Measurements from ENCODE around the gene DBNL. TPM values are rescaled to one million over a fixed set of nuclear protein-coding genes. Genes with fewer than 3 reads are reported as not detected.

DBNL gene
- total and polyA plus RNA-seq, 4 donors: 26.1 to 60.2 (median 41.5) TPM

DNA sequence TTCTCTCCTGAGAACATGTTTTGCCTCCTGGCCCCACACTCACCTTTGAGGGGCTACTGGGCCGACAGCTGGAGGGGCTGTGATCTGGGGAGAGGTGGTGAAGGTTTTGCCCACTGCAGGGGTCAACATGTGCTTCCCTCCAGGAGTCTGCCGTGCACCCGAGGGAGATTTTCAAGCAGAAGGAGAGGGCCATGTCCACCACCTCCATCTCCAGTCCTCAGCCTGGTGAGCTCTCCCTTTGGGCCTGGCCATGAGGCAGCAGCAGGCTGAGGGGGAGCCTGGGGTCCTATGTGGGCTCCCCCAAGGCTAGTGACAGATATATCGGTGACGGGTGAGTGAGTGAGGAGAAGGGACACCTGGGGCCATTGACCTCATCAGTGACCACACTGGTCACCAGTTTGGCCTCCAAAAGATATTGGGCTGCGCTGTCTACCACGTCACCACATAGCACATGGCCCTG lies 14.3 kb downstream of the DBNL start (continued):
- no peak for TF ChIP-seq EGR1 (IDR thresholded peaks at IDR 0.05; ENCODE audit: low read depth in 2 of 2)
- TF ChIP-seq HNF4G (IDR thresholded peaks at IDR 0.05): no peak
- TF ChIP-seq HNF4A (conservative IDR thresholded peaks at IDR 0.05): no peak
- TF ChIP-seq GABPA (IDR thresholded peaks at IDR 0.05 in 1 of 2, conservative IDR thresholded peaks at IDR 0.05 in 1 of 2): no peak
- no peak for TF ChIP-seq YY1 (IDR thresholded peaks at IDR 0.05)

DNA sequence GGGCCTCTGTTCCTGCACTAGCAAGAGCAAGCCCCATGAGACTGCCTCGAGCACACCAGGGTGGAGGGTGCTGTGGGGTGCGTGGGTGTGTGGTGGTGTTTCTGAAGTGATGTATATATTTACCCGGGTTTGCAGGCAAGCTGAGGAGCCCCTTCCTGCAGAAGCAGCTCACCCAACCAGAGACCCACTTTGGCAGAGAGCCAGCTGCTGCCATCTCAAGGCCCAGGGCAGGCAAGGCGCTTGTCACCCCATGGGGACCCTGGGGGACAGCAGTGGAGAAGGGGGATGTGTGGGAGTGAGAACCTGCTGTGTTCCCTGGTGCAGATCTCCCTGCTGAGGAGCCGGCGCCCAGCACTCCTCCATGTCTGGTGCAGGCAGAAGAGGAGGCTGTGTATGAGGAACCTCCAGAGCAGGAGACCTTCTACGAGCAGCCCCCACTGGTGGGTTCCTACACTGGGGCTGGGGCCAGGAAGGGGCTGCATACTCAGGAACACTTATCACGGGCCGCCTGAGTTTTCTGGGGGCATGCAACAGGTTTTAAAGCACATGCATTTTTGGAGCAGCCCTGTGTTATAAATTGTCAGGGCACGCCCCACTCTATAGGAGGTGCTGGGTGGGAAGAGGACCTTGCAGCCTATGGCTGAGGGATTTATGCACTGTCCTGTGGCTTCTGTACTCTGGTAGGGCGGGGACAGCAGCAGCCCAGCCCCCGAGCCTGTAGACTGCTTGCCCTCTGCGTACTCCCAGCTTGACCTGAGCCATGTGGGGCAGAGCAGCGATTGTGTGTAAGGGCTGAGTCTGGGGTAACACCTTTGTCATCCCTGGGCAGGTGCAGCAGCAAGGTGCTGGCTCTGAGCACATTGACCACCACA lies 15.0 kb downstream of the DBNL start:
- peaks cover 19 to 55% (median 33%) of the 10 kb centered on the region in 4 donors for H3K36me3 ChIP-seq (ENCODE audit: control insufficient read depth in 4 of 4, insufficient read depth in 3 of 4, low read depth in 1 of 4, low read length in 3 of 4)
- no peaks in the 10 kb centered on the region for H3K27me3 ChIP-seq (ENCODE audit: control insufficient read depth in 4 of 4, insufficient read depth in 4 of 4, low read length in 3 of 4)
- 94% methylated on average over 14 of the region's 14 CpGs for WGBS
- no peak for DNase-seq (ENCODE audit: low spot score)
- no peak for TF ChIP-seq SP1 (IDR thresholded peaks at IDR 0.05)
- TF ChIP-seq FOXA2 (IDR thresholded peaks at IDR 0.05): no peak
- no peak for TF ChIP-seq JUND (IDR thresholded peaks at IDR 0.05)
- no peak for TF ChIP-seq FOXA1 (IDR thresholded peaks at IDR 0.05)
- no peak for TF ChIP-seq NR2F2 (IDR thresholded peaks at IDR 0.05)
- TF ChIP-seq RAD21 (IDR thresholded peaks at IDR 0.05): no peak
- no peak overlapping the region for H3K4me3 ChIP-seq (ENCODE audit: low read depth in 1 of 3, low read length in 3 of 3)
- H3K27ac ChIP-seq (ENCODE audit: low read depth in 1 of 2, low read length in 2 of 2): no peak overlapping the region
- no peak overlapping the region for H3K9ac ChIP-seq (ENCODE audit: low read depth in 1 of 2, low read length in 2 of 2)
- H3K4me1 ChIP-seq (ENCODE audit: control insufficient read depth in 4 of 4, insufficient read depth in 4 of 4, low read length in 3 of 4): peaks cover 10 to 20% (median 16%) of the 10 kb centered on the region in 4 donors
- H3K9me3 ChIP-seq (ENCODE audit: control insufficient read depth in 4 of 4, low read length in 3 of 4): no peaks in the 10 kb centered on the region

DNA sequence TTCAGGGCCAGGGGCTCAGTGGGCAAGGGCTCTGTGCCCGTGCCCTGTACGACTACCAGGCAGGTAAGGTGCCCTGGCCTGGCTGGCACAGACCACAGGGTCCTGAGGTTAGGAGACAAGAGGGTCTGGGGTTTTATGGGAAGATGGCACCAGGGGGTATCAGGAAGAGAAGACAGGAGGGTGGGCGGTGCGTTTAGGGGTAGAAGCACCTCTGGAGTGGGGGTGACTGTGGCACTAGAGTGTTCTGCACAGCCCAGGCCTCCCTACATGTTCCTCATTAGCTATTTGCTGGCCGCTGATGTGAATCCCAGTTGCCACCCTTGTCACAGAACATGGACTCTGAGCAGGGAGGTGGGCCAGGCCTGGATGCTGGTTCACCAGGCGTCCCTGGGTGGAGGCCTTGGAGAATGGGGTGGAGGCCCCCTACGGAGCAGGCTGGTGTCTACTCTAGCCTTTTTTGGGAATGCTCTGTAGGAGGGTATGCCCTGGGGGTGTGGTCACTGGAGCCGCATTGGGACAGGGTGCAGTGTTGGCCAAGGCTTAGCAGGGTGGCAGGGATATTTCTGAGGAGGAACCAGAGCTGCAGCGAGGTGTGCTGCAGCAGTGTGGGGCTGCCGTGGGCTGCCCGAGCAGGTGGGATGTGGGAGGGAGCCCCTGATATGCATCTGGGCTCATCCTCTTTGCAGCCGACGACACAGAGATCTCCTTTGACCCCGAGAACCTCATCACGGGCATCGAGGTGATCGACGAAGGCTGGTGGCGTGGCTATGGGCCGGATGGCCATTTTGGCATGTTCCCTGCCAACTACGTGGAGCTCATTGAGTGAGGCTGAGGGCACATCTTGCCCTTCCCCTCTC lies 15.8 kb downstream of the DBNL start:
- H3K36me3 ChIP-seq (ENCODE audit: control insufficient read depth in 4 of 4, insufficient read depth in 3 of 4, low read depth in 1 of 4, low read length in 3 of 4): peaks cover 19 to 53% (median 30%) of the 10 kb centered on the region in 4 donors
- no peak overlapping the region for H3K27ac ChIP-seq (ENCODE audit: low read depth in 1 of 2, low read length in 2 of 2)
- H3K9ac ChIP-seq (ENCODE audit: low read depth in 1 of 2, low read length in 2 of 2): no peak overlapping the region
- no peaks in the 10 kb centered on the region for H3K27me3 ChIP-seq (ENCODE audit: control insufficient read depth in 4 of 4, insufficient read depth in 4 of 4, low read length in 3 of 4)
- H3K9me3 ChIP-seq (ENCODE audit: control insufficient read depth in 4 of 4, low read length in 3 of 4): no peaks in the 10 kb centered on the region
- WGBS: 94% methylated on average over 21 of the region's 21 CpGs
- DNase-seq (ENCODE audit: low spot score): no peak
- peaks cover 10 to 23% (median 17%) of the 10 kb centered on the region in 4 donors for H3K4me1 ChIP-seq (ENCODE audit: control insufficient read depth in 4 of 4, insufficient read depth in 4 of 4, low read length in 3 of 4)
- no peak overlapping the region for H3K4me3 ChIP-seq (ENCODE audit: low read depth in 1 of 3, low read length in 3 of 3)
- no peak for TF ChIP-seq NR2F2 (IDR thresholded peaks at IDR 0.05)
- no peak for TF ChIP-seq FOXA1 (IDR thresholded peaks at IDR 0.05)
- TF ChIP-seq, protein P1, sequence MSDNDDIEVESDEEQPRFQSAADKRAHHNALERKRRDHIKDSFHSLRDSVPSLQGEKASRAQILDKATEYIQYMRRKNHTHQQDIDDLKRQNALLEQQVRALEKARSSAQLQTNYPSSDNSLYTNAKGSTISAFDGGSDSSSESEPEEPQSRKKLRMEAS (IDR thresholded peaks at IDR 0.05): no peak
- TF ChIP-seq HNF4G (IDR thresholded peaks at IDR 0.05): no peak

DNA sequence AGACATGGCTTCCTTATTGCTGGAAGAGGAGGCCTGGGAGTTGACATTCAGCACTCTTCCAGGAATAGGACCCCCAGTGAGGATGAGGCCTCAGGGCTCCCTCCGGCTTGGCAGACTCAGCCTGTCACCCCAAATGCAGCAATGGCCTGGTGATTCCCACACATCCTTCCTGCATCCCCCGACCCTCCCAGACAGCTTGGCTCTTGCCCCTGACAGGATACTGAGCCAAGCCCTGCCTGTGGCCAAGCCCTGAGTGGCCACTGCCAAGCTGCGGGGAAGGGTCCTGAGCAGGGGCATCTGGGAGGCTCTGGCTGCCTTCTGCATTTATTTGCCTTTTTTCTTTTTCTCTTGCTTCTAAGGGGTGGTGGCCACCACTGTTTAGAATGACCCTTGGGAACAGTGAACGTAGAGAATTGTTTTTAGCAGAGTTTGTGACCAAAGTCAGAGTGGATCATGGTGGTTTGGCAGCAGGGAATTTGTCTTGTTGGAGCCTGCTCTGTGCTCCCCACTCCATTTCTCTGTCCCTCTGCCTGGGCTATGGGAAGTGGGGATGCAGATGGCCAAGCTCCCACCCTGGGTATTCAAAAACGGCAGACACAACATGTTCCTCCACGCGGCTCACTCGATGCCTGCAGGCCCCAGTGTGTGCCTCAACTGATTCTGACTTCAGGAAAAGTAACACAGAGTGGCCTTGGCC lies 16.6 kb downstream of the DBNL start:
- TF ChIP-seq FOXA1 (IDR thresholded peaks at IDR 0.05) (no peak), NR2F2 (IDR thresholded peaks at IDR 0.05) (no peak)
- 89% methylated on average over 8 of the region's 8 CpGs for WGBS
- Histone ChIP-seq H3K27ac (ENCODE audit: low read depth in 1 of 2, low read length in 2 of 2) (no peak overlapping the region), H3K9me3 (ENCODE audit: control insufficient read depth in 4 of 4, low read length in 3 of 4) (no peaks in the 10 kb centered on the region), H3K36me3 (ENCODE audit: control insufficient read depth in 4 of 4, insufficient read depth in 3 of 4, low read depth in 1 of 4, low read length in 3 of 4) (peaks cover 18 to 53% (median 28%) of the 10 kb centered on the region in 4 donors), H3K27me3 (ENCODE audit: control insufficient read depth in 4 of 4, insufficient read depth in 4 of 4, low read length in 3 of 4) (no peaks in the 10 kb centered on the region), H3K9ac (ENCODE audit: low read depth in 1 of 2, low read length in 2 of 2) (no peak overlapping the region), H3K4me1 (ENCODE audit: control insufficient read depth in 4 of 4, insufficient read depth in 4 of 4, low read length in 3 of 4) (peaks cover 10 to 28% (median 20%) of the 10 kb centered on the region in 4 donors), H3K4me3 (ENCODE audit: low read depth in 1 of 3, low read length in 3 of 3) (no peak overlapping the region)
- DNase-seq (ENCODE audit: low spot score): no peak

Data from liver (tissue), 9 donors.